ENCODE measurements around the gene ATF6B. TPM values are rescaled to one million over a fixed set of nuclear protein-coding genes. Genes with fewer than 3 reads are reported as not detected.
A peak's percentile ranks its signal among the peaks of the same experiment; 100 is the strongest.

Gene ATF6B
- total RNA-seq, 1 donor from 2014 or later = 42.5 TPM

- H3K27me3 ChIP-seq (ENCODE audit: control insufficient read depth, insufficient read depth, low read length) = peaks cover 67% of the 10 kb centered on the region
- no peak overlapping the region for H3K4me3 ChIP-seq (ENCODE audit: low read depth, low read length)
- no peak for DNase-seq (ENCODE audit: low read depth)
- TF ChIP-seq, protein P1, sequence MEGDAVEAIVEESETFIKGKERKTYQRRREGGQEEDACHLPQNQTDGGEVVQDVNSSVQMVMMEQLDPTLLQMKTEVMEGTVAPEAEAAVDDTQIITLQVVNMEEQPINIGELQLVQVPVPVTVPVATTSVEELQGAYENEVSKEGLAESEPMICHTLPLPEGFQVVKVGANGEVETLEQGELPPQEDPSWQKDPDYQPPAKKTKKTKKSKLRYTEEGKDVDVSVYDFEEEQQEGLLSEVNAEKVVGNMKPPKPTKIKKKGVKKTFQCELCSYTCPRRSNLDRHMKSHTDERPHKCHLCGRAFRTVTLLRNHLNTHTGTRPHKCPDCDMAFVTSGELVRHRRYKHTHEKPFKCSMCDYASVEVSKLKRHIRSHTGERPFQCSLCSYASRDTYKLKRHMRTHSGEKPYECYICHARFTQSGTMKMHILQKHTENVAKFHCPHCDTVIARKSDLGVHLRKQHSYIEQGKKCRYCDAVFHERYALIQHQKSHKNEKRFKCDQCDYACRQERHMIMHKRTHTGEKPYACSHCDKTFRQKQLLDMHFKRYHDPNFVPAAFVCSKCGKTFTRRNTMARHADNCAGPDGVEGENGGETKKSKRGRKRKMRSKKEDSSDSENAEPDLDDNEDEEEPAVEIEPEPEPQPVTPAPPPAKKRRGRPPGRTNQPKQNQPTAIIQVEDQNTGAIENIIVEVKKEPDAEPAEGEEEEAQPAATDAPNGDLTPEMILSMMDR (IDR thresholded peaks at IDR 0.05; ENCODE audit: insufficient read depth, low read length, poor library complexity, severe bottlenecking) = no peak
- no peaks in the 10 kb centered on the region for H3K36me3 ChIP-seq (ENCODE audit: control insufficient read depth, insufficient read depth, low read length)
Measured at GRCh38 chr6:32081168-32081990, 46.7 kb downstream of the ATF6B start.

DNA sequence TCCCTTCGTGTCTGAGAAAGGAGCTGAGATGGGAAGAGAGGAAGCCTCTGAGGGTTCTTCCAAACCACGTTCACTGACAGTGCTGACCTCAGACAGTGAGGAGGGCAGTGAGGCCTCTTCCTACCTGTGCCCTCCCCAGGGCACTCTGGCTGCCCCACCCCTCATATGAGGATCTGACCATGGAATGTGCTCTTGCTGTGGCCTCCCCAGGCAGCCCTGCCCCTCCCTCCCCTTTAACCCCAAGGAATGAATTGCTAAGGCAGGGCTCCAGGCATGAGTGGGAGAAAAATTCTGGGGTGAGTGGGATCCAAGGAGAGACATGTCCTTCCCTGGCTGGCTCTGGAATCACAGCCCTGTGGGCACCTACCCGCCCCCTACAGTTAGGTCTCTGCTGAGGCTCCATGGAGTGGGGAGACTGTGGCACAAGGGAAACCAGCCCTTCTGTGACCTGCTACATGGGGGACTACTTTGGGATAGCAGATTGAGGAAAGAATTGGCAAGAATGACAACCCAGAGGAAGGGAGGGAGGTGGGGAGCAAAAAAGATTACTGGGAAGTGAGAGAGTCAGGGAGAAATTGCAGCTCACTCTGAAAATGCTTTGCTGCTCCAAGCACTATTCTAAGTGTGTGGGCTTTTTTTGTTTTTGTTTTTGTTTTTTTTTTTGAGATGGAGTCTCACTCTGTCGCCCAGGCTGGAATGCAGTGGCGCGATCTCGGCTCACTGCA, 48.3 kb downstream of the ATF6B start:
- TF ChIP-seq, protein P1 (IDR thresholded peaks at IDR 0.05; ENCODE audit: insufficient read depth, low read length, poor library complexity, severe bottlenecking) = no peak
- no peaks in the 10 kb centered on the region for H3K36me3 ChIP-seq (ENCODE audit: control insufficient read depth, insufficient read depth, low read length)
- H3K27me3 ChIP-seq (ENCODE audit: control insufficient read depth, insufficient read depth, low read length) = peaks cover 60% of the 10 kb centered on the region
- no peak for DNase-seq (ENCODE audit: low read depth)
- no peak overlapping the region for H3K4me3 ChIP-seq (ENCODE audit: low read depth, low read length)

DNA sequence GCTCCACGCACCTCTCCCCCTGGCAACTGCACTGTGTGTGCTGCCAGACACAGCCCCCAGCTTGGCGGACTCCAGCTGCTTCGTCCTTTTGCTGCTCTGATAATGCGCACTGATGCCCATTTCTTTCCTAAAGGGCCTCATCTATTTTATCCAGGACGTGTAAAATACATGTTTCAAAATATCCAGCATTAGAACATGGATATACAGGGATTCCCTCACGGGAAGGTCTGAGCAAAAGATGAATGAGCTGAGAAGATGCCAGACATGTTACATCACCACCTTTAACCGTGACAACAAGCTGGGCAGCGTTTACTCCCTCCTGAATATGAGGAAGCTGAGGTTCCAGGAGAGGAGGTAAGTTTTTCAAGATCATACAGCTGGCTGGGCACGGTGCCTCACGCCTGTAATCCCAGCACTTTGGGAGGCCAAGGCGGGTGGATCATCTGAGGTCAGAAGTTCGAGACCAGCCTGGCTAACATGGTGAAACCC, 51.7 kb downstream of the ATF6B start:
- TF ChIP-seq, protein P1 (IDR thresholded peaks at IDR 0.05; ENCODE audit: insufficient read depth, low read length, poor library complexity, severe bottlenecking) = no peak
- Histone ChIP-seq H3K4me3 (ENCODE audit: low read depth, low read length) (no peak overlapping the region), H3K36me3 (ENCODE audit: control insufficient read depth, insufficient read depth, low read length) (no peaks in the 10 kb centered on the region), H3K27me3 (ENCODE audit: control insufficient read depth, insufficient read depth, low read length) (peaks cover 34% of the 10 kb centered on the region)
- DNase-seq (ENCODE audit: low read depth) = peak; percentile 67

DNA sequence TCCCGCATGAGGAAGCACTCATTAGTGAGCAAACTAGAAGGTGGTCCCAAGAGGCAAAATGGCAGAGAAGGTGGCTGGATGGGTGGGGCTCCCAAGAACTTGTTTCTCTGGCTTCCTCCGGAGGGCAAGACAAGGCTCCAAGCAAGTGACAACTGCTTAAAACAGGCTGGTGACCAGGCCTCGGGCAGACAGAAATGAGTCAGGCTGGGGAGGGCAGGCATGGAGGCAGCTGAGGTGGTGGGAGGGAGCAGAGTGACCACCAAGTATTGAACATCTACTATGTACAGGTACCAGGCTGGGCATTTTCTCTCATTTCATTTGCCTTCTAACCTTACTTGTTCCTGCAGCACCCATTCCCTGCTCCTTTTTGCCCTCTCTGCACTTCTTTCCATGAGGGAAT, 52.3 kb downstream of the ATF6B start:
- no peaks in the 10 kb centered on the region for H3K36me3 ChIP-seq (ENCODE audit: control insufficient read depth, insufficient read depth, low read length)
- TF ChIP-seq, protein P1 (IDR thresholded peaks at IDR 0.05; ENCODE audit: insufficient read depth, low read length, poor library complexity, severe bottlenecking) = no peak
- H3K4me3 ChIP-seq (ENCODE audit: low read depth, low read length) = no peak overlapping the region
- H3K27me3 ChIP-seq (ENCODE audit: control insufficient read depth, insufficient read depth, low read length) = peaks cover 32% of the 10 kb centered on the region
- no peak for DNase-seq (ENCODE audit: low read depth)

GRCh38 chr6:32074996-32075532, 53.0 kb downstream of the ATF6B start:
- peaks cover 29% of the 10 kb centered on the region for H3K27me3 ChIP-seq (ENCODE audit: control insufficient read depth, insufficient read depth, low read length)
- H3K36me3 ChIP-seq (ENCODE audit: control insufficient read depth, insufficient read depth, low read length) = no peaks in the 10 kb centered on the region
- DNase-seq (ENCODE audit: low read depth) = no peak
- TF ChIP-seq, protein P1 (IDR thresholded peaks at IDR 0.05; ENCODE audit: insufficient read depth, low read length, poor library complexity, severe bottlenecking) = no peak
- no peak overlapping the region for H3K4me3 ChIP-seq (ENCODE audit: low read depth, low read length)

Data from kidney epithelial cell (primary cell).